GM12874 (cell line): Measurements from ENCODE around the gene MTA3.

Experiments used
- CTCF ChIP-seq: IDR thresholded peaks from 2 replicates; pipeline ENCODE4 v1.5.1; 2011; ENCODE audit warnings: low read depth, mild to moderate bottlenecking, control low read depth, low read length, moderate library complexity; ENCODE audit not compliant: insufficient read depth

The MTA3 gene

DNA sequence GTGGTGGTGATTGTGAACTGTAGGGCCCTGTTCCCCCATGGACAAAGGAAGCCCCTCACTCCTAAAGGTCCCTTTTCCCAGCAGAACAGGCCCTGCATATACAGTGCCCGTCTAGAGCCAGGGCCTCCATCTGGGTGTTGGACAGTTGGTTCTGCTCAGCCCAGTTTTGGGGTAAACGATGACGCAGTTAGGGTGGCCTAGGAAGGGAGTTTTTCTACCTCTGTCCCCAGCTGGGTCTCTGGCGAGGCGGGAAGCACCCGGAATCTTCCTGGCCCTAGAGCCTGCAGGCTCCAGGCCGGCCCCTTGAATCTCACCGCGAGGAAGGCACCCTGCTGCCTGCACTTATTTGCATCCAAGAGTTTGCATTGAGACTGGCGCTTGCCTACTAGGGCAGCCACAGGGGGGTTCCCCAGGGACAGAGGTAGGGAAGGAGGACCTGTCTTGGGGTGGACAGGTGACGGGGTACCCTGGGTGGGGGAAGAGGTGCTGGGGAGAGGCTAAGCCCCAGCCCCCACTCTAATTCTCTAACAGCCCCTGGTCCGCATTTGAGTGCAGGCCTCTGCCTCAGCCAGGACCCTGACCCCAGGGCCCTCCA lies 529 bp upstream of the MTA3 start:
- no peak for TF ChIP-seq CTCF

GRCh38 chr2:42569116-42569711 lies 782 bp downstream of the MTA3 start:
- no peak for TF ChIP-seq CTCF

- no peak for TF ChIP-seq CTCF
Observed at GRCh38 chr2:42569883-42570282, 1.5 kb downstream of the MTA3 start.

DNA sequence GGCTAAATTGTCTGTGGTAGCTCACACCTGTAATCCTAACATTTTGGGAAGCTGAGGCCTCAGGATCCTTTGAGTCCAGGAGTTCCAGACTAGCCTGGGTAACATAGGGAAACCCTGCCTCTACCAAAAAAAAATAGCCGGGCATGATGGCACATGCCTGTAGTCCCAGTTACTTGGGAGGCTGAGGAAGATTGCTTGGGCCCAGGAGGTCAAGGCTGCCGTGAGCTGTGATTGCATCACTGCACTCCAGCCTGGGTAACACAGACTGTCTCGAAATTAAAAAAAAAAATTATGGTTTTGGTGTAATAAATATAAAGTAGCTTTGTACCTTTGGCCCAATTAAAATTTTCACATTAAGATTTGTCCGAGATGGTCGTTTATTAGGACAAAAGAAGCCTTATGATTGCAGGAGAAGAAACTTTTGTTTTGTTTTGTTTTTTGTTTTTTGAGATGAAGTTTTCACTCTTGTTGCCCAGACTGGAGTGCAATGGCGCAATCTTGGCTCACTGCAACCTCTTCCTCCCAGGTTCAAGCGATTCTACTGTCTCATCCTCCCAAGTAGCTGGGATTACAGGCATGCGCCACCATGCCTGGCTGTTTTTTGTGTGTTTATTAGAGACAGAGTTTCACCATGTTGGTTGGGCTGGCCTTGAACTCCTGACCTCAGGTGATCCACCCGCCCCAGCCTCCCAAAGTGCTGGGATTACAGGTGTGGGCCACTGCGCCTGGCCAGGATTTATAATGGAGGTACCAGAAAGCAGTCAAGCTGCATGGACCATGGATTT lies 4.1 kb downstream of the MTA3 start:
- TF ChIP-seq CTCF = no peak

- TF ChIP-seq CTCF = no peak
Observed at GRCh38 chr2:42573256-42573655, 4.8 kb downstream of the MTA3 start.

DNA sequence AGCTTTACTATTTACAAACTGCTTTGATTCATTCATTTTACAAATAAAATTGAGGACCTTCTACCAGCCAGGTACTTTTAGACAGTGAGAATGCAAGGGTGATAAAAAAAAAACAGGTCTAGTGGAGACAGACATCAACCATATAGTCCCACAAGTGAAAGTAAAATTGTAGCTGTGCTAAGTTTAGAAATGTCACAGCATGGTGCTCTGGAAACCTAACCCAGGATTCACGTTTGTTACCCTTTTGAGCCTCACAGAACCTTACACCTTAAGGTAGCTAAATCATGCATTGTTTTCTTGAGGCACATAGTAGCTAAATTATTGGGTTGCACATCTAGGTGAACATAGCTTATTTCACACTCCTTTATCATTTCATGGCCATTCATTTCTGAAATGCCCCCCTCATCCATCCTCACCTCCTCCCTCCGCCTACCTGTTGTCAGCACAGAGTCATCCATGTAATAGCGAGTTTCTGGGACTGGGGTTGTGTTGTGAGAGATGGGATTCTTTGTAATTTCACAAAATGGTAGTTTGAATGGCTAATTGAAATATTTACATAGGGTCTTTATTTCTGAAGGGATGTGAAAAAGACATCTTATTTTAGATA lies 7.1 kb downstream of the MTA3 start:
- no peak for TF ChIP-seq CTCF

DNA sequence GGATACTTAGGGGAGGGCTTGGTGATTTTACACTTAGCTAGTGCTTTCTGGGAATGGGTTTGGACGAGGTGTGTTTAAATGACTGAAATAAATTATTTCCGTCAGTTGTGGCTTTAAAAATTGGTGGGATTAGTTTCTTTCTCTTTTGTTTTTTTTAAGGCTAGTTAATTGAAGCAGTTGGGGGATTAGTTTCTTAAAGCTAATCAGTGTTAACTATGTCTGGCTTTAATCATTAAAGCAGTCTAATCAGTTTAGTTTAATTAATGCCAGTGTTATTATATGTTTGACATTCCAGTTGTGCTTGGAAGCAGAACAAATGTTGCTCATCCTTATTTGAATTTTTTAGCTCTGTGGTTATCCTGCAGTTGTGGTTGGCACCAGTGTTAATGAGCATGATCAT lies 10.2 kb downstream of the MTA3 start:
- no peak for TF ChIP-seq CTCF
